ENCODE measurements around the gene ZC3H7B.

Gene ZC3H7B

DNA sequence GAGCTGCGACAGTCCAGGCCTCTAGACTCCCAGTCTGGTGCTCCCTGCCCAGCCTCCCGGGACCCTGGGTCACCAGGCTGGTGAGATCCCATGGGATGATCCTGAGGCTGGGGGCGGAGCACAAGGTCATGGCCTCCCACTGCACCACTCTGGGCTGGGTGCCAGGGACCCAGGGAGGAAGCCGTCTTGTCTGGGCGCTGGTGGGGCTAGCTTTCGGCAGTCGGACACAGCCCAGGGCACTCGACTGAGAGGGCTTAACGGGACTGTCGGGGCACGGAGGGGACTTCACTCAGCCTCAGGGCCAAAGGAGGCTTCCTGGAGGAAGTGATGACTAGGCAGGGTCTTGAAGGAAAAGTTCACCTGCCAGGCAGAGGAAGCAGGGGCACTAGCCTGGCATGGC is 39.0 kb downstream of the ZC3H7B start:
- Histone ChIP-seq H3K27me3 (ENCODE audit: insufficient read depth, low read length, poor library complexity, severe bottlenecking) (no peaks in the 10 kb centered on the region), H3K9ac (ENCODE audit: low read depth, low read length, poor library complexity, severe bottlenecking) (no peak overlapping the region), H3K9me3 (ENCODE audit: insufficient read depth, low read depth, low read length) (no peaks in the 10 kb centered on the region), H3K79me2 (ENCODE audit: insufficient read depth, low read length) (no peaks in the 10 kb centered on the region), H2AFZ (ENCODE audit: low read length) (no peak overlapping the region), H3K36me3 (ENCODE audit: insufficient read depth, low read length) (peaks cover 53% of the 10 kb centered on the region; the same call in 1 of the 2 replicates), H4K20me1 (ENCODE audit: insufficient read depth, low read length, poor library complexity, severe bottlenecking) (no peaks in the 10 kb centered on the region), H3K4me3 (ENCODE audit: low read length, poor library complexity, severe bottlenecking) (no peak overlapping the region), H3K4me2 (ENCODE audit: low read depth, low read length, poor library complexity, severe bottlenecking) (no peak overlapping the region), H3K9me2 (replicated peaks; ENCODE audit: low read depth, low read length) (no peaks in the 10 kb centered on the region), H3F3A (ENCODE audit: low read depth) (no peaks in the 10 kb centered on the region), H3K4me1 (ENCODE audit: insufficient read depth, low read length, poor library complexity, severe bottlenecking) (no peaks in the 10 kb centered on the region)
- no peak for TF ChIP-seq EZH2phosphoT487 (IDR thresholded peaks at IDR 0.05; ENCODE audit: borderline replicate concordance)
- TF ChIP-seq, protein P1, sequence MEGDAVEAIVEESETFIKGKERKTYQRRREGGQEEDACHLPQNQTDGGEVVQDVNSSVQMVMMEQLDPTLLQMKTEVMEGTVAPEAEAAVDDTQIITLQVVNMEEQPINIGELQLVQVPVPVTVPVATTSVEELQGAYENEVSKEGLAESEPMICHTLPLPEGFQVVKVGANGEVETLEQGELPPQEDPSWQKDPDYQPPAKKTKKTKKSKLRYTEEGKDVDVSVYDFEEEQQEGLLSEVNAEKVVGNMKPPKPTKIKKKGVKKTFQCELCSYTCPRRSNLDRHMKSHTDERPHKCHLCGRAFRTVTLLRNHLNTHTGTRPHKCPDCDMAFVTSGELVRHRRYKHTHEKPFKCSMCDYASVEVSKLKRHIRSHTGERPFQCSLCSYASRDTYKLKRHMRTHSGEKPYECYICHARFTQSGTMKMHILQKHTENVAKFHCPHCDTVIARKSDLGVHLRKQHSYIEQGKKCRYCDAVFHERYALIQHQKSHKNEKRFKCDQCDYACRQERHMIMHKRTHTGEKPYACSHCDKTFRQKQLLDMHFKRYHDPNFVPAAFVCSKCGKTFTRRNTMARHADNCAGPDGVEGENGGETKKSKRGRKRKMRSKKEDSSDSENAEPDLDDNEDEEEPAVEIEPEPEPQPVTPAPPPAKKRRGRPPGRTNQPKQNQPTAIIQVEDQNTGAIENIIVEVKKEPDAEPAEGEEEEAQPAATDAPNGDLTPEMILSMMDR (conservative IDR thresholded peaks at IDR 0.05; ENCODE audit: low read length): no peak

DNA sequence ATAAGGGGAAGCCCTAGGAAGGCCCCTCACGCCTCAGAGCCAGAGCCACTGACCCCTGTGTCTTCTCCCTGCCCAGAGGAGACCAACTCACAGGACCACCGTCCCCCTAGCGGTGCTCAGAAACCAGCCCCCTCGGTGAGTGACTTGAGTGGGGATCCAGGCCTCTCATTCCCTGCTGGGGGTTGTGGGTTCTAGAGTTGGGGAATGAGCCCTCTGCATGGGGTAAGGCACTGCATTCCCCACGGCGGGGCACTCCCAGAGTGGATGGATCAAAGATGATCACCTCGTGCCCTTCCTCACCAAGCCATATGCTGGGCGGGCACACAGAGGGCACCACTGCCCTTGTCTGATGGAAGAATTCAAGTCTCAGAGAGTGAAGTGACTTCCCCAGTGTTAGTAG is 39.7 kb downstream of the ZC3H7B start:
- Histone ChIP-seq H3K9ac (ENCODE audit: low read depth, low read length, poor library complexity, severe bottlenecking) (no peak overlapping the region), H3K27me3 (ENCODE audit: insufficient read depth, low read length, poor library complexity, severe bottlenecking) (no peaks in the 10 kb centered on the region), H4K20me1 (ENCODE audit: insufficient read depth, low read length, poor library complexity, severe bottlenecking) (no peaks in the 10 kb centered on the region), H3K36me3 (ENCODE audit: insufficient read depth, low read length) (peaks cover 55% of the 10 kb centered on the region; the same call in 1 of the 2 replicates), H3K9me3 (ENCODE audit: insufficient read depth, low read depth, low read length) (no peaks in the 10 kb centered on the region), H3K4me1 (ENCODE audit: insufficient read depth, low read length, poor library complexity, severe bottlenecking) (no peaks in the 10 kb centered on the region), H3F3A (ENCODE audit: low read depth) (no peaks in the 10 kb centered on the region), H3K4me2 (ENCODE audit: low read depth, low read length, poor library complexity, severe bottlenecking) (no peak overlapping the region), H2AFZ (ENCODE audit: low read length) (no peak overlapping the region), H3K79me2 (ENCODE audit: insufficient read depth, low read length) (no peaks in the 10 kb centered on the region), H3K4me3 (ENCODE audit: low read length, poor library complexity, severe bottlenecking) (no peak overlapping the region), H3K9me2 (replicated peaks; ENCODE audit: low read depth, low read length) (no peaks in the 10 kb centered on the region)
- no peak for TF ChIP-seq EZH2phosphoT487 (IDR thresholded peaks at IDR 0.05; ENCODE audit: borderline replicate concordance)
- TF ChIP-seq, protein P1 (conservative IDR thresholded peaks at IDR 0.05; ENCODE audit: low read length): no peak

DNA sequence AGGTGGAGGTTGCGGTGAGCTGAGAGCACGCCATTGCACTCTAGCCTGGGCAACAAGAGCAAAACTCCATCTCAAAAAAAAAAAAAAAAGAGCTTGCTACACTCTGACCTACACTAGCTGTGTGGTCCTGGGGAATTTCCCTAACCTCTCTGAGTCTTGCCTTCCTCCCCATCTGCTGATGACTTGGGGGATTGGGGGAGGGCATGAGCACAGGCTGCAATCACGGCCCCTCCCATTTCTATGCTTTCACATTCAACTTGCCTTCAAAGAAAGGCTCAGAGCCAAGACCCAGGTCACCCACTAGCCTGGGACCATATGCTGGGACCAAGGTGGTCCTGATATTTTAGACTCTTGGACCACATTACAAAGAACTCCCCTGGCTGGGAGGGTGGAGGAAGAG is 40.7 kb downstream of the ZC3H7B start:
- no peak overlapping the region for H3K4me3 ChIP-seq (ENCODE audit: low read length, poor library complexity, severe bottlenecking)
- no peaks in the 10 kb centered on the region for H3K9me3 ChIP-seq (ENCODE audit: insufficient read depth, low read depth, low read length)
- no peak overlapping the region for H3K9ac ChIP-seq (ENCODE audit: low read depth, low read length, poor library complexity, severe bottlenecking)
- H2AFZ ChIP-seq (ENCODE audit: low read length): no peak overlapping the region
- TF ChIP-seq, protein P1 (conservative IDR thresholded peaks at IDR 0.05; ENCODE audit: low read length): no peak
- no peak for TF ChIP-seq EZH2phosphoT487 (IDR thresholded peaks at IDR 0.05; ENCODE audit: borderline replicate concordance)
- no peaks in the 10 kb centered on the region for H3K9me2 ChIP-seq (replicated peaks; ENCODE audit: low read depth, low read length)
- no peaks in the 10 kb centered on the region for H4K20me1 ChIP-seq (ENCODE audit: insufficient read depth, low read length, poor library complexity, severe bottlenecking)
- no peaks in the 10 kb centered on the region for H3K4me1 ChIP-seq (ENCODE audit: insufficient read depth, low read length, poor library complexity, severe bottlenecking)
- no peaks in the 10 kb centered on the region for H3K79me2 ChIP-seq (ENCODE audit: insufficient read depth, low read length)
- peaks cover 64% of the 10 kb centered on the region; the same call in 1 of the 2 replicates for H3K36me3 ChIP-seq (ENCODE audit: insufficient read depth, low read length)
- H3K27me3 ChIP-seq (ENCODE audit: insufficient read depth, low read length, poor library complexity, severe bottlenecking): no peaks in the 10 kb centered on the region
- H3K4me2 ChIP-seq (ENCODE audit: low read depth, low read length, poor library complexity, severe bottlenecking): no peak overlapping the region
- H3F3A ChIP-seq (ENCODE audit: low read depth): no peaks in the 10 kb centered on the region
